ENCODE data around the gene PIGL.

- no peak for TF ChIP-seq CTCF (IDR thresholded peaks at IDR 0.05; ENCODE audit: borderline replicate concordance, extremely low read depth, low read length, poor library complexity, severe bottlenecking)
- no peak for TF ChIP-seq EZH2 (IDR thresholded peaks at IDR 0.05; ENCODE audit: borderline replicate concordance, low read depth, low read length, severe bottlenecking)
Observed at GRCh38 chr17:16313139-16314090, 96.4 kb downstream of the PIGL start.
